Measurements from ENCODE around the gene GSTM5.
A peak's percentile ranks its signal among the peaks of the same experiment; 100 is the strongest.
"Not testable (repeated sequence)": the region's sequence is repeated elsewhere in the genome, so short reads cannot be mapped to it uniquely, and the experiment has no call there.

Gene GSTM5

DNA sequence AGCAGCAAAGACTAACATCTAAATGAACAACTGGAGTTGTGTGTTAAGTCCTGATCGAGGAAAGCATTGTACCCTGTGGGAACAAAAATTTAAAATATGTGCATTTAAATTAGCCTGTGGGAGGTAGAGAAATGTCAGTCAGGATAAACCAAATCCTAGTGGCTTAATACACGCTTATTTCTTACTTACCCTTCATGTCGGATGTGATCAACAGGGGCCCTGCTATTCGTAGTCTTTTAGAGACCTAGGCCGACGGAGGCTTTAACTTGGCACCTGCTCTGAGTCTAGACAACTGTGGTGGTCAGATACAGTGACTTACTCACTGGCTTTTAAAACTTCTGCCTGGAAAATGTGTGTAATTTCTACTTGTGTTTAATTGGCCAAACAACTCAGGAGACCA, 18.6 kb downstream of the GSTM5 start:
- H3K4me3 ChIP-seq (ENCODE audit: low read depth, low read length) = no peak overlapping the region
- TF ChIP-seq, protein P1, sequence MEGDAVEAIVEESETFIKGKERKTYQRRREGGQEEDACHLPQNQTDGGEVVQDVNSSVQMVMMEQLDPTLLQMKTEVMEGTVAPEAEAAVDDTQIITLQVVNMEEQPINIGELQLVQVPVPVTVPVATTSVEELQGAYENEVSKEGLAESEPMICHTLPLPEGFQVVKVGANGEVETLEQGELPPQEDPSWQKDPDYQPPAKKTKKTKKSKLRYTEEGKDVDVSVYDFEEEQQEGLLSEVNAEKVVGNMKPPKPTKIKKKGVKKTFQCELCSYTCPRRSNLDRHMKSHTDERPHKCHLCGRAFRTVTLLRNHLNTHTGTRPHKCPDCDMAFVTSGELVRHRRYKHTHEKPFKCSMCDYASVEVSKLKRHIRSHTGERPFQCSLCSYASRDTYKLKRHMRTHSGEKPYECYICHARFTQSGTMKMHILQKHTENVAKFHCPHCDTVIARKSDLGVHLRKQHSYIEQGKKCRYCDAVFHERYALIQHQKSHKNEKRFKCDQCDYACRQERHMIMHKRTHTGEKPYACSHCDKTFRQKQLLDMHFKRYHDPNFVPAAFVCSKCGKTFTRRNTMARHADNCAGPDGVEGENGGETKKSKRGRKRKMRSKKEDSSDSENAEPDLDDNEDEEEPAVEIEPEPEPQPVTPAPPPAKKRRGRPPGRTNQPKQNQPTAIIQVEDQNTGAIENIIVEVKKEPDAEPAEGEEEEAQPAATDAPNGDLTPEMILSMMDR (IDR thresholded peaks at IDR 0.05; ENCODE audit: borderline replicate concordance, insufficient read depth, low read depth, low read length) = no peak

DNA sequence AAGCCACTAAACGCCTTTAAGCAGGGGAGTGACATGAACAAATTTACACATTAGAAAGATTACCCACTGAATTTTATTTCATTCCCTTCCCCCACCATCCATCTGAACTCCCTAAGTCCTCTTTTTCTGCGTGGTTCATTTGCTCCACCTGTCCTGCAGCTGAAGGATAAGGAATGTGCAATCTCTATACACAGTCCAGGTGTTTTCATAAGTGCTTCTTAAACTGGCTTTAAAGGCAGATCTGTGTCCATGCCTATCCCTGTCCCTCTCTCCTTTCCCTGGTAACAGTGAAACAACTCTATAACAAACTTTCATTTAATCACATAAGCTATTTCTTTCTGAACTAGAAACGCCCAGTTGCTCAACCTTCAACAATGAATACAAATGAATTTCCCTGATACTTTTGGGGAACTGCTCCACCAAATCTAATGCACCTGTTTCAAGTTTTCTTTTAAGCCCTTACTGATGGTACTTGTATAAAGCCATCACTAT, 20.4 kb downstream of the GSTM5 start:
- no peak overlapping the region for H3K4me3 ChIP-seq (ENCODE audit: low read depth, low read length)

DNA sequence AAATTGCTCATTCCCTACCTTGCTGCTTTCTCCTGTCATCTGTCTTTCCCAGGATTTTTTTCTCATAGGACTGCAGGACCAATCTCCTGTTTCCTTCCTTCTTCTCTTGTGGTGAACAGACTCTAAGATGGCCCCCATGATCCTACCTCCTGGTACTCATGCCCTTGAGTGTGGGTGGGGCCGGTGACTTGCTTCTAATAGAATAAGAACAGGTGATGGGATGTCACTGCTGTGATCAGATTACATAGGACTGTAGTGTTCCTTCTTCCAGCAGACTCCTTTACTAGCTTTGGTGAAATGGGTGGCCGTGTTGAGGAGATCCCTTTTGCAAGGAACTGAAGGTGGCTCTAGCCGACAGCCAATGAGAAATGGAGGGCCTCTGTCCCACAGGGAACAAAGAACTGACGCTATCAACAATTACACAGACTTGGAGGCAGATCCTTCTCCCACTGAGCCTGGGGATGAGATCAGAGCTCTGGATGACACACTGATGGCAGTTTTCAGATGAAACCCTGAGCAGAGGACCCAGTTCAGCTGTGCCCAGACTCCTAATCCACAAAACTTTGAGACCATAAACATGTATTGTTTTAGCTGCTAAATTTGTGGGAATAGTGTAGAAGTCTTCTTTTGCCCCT, 21.3 kb downstream of the GSTM5 start:
- H3K4me3 ChIP-seq (ENCODE audit: low read depth, low read length) = no peak overlapping the region
- TF ChIP-seq, protein P1 (IDR thresholded peaks at IDR 0.05; ENCODE audit: borderline replicate concordance, insufficient read depth, low read depth, low read length) = no peak

More for the DNA sequence above, 20.4 kb downstream of the GSTM5 start:
- TF ChIP-seq, protein P1 (IDR thresholded peaks at IDR 0.05; ENCODE audit: borderline replicate concordance, insufficient read depth, low read depth, low read length) = no peak

DNA sequence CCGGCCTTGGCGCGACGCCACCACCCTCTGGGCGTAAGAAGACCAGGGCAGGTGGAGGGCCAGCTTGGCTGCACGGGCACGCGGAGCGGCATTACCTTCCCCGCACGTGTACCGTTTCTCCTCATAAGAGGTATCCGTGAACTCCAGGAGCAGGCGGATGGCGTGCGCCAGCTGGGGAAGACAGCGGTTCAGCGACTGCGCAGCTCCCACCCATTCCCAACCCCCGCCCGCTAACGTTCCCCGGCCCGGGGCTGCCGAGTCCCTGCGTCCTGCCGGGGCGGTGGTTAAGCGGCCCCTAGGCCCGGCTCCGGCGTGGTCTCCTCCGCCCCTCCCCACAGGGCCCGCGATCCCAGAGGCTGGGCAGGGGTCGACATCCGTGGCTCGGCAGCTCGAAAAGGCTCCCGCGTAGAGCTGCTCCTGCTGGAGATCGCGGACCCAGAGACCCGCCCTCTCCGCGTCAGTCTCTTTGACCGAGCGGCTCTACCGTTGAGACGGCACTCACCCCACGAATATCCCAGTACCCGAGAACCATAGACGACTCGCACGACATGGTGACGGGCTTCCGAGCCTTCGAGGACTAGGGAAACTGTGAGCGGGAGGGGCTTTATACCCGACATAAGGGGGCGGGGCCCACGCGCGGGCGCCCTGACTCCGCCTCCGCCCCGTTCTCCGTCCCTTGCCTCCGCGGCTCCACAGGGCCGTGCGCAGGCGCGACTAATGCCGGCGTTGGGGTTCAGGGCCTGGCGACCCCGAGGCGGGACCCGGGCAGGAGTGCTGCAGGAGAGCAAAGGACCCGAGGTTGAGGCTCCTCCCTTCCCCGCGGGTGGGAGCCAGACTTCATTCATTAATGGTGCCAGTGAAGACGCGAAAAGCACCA, 27.9 kb downstream of the GSTM5 start:
- H3K4me3 ChIP-seq (ENCODE audit: low read depth, low read length) = peak overlapping the region; percentile 53

DNA sequence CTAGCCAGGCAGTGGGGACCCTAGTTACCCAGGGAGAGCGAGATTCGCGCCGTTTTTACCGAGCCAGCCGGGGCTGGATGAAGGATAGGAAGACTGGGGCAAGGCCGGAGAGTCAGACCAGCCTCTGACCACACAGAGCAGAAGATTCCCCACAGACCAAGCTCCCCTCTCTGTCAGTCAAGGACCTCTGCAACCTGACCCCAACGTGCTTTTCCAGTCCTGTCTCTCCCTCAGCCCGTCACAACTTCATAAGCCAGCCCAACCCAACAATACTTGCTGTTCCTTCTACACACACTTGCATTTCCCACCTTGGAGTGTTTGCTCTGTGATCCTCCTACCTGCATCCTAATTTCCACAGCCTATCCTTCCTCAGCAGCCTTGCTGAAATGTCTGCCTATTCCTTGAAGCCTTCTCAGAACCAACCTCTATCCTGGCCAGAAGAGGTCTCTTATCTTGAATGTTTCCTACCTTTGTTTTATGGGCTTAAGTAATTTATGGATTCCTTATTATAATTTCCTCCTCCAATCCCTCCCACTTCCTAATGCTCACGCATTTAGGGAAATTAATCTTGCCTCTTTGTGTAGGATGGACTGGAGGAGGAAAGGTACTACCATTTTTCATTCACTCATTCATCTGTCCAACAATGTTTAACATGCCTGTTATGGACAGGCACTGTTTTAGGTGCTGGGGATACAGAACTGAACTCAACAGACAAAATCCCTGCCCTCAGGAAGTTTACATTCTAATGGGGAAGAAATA, 28.7 kb downstream of the GSTM5 start, which contains the start of gene GSTM3:
TSS of gene GSTM3 (minus strand) at position 424 of the 759 bp plus-strand sequence. CDS start 751 bp downstream, outside the sequence.
- peak within 1 kb of the TSS; percentile 53 for H3K4me3 ChIP-seq (ENCODE audit: low read depth, low read length)
- TF ChIP-seq, protein P1 (IDR thresholded peaks at IDR 0.05; ENCODE audit: borderline replicate concordance, insufficient read depth, low read depth, low read length) = no peak

More for the DNA sequence above, 27.9 kb downstream of the GSTM5 start:
- TF ChIP-seq, protein P1 (IDR thresholded peaks at IDR 0.05; ENCODE audit: borderline replicate concordance, insufficient read depth, low read depth, low read length) = no peak

DNA sequence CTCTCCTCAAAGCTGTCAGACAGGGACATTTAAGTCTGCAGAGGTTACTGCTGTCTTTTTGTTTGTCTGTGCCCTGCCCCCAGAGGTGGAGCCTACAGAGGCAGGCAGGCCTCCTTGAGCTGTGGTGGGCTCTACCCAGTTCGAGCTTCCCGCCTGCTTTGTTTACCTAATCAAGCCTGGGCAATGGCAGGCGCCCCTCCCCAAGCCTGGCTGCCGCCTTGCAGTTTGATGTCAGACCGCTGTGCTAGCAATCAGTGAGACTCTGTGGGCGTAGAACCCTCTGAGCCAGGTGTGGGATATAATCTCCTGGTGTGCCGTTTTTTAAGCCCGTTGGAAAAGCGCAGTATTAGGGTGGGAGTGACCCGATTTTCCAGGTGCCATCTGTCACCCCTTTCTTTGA, 36.3 kb downstream of the GSTM5 start:
- not testable (repeated sequence) for H3K4me3 ChIP-seq (ENCODE audit: low read depth, low read length)

DNA sequence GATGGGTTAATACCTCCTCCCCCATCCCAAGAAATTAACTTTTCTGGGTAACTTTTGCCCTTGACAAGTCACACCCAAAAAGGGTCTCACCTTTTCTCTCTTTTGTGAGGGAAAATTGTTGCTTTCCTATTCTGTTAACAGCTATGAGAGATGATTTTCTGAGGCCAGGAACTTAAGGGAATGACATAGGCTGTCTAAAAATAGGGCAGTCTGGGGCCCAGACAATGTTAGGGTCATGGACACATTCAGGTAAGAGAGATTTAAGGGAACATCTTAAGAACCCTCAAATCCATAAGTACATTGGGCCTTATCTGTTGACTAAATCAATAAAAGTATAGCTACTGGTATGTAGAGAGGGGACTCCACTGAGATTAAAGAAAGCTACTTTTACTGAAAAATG, 37.2 kb downstream of the GSTM5 start:
- TF ChIP-seq, protein P1 (IDR thresholded peaks at IDR 0.05; ENCODE audit: borderline replicate concordance, insufficient read depth, low read depth, low read length) = no peak
- H3K4me3 ChIP-seq (ENCODE audit: low read depth, low read length) = no peak overlapping the region

Data from GM12875 (cell line).